Right lobe of liver (tissue), 4 donors: ENCODE results near the gene LRRC8B.

Experiments
- CTCF ChIP-seq, 4 donors: fragments of 200-600 bp in 3 of 4; fragments of 450-650 bp in 1 of 4; IDR thresholded peaks; one replicate each; pipeline versions ENCODE4 v1.5.1 to v1.8.0; 2016 to 2022; ENCODE audit warnings: antibody characterized with exemption in 4 of 4, mild to moderate bottlenecking in 2 of 4
- POLR2A ChIP-seq: fragments of 450-650 bp; IDR thresholded peaks from one replicate; pipeline ENCODE4 v1.6.1; 2017; ENCODE audit warnings: antibody characterized with exemption, mild to moderate bottlenecking
- donor health status: DM: no; HTN: no; CAD: no.
- donor health status: DM: no; HTN: no; CAD: no.
- donor health status: DM: no; HTN: yes; CAD: no.

- TF ChIP-seq CTCF (IDR thresholded peaks at IDR 0.05) (no peak), POLR2A (no peak)
Measured at GRCh38 chr1:89613928-89614327, 89.3 kb downstream of the LRRC8B start.
